Measurements from ENCODE around the gene PLEKHO2. TPM values are rescaled to one million over a fixed set of nuclear protein-coding genes. Genes with fewer than 3 reads are reported as not detected.

Gene PLEKHO2
- total and polyA plus RNA-seq, 2 donors (not counting 3 experiments of a cell fraction or from before 2014, with no cell fraction given), result 21.9 to 24.9 TPM

- no peak overlapping the region for H2AFZ ChIP-seq (ENCODE audit: low read depth, low read length)
- H3K9me1 ChIP-seq (replicated peaks; ENCODE audit: control insufficient read depth, extremely low read depth, insufficient read depth, low read length), result no peaks in the 10 kb centered on the region
- H3K9me3 ChIP-seq (replicated peaks; ENCODE audit: control insufficient read depth, insufficient read depth, low read length), result no peaks in the 10 kb centered on the region
- no peaks in the 10 kb centered on the region for H3K36me3 ChIP-seq (ENCODE audit: control insufficient read depth in 2 of 2, extremely low read depth in 1 of 2, insufficient read depth in 2 of 2, low read length in 2 of 2)
- no peaks in the 10 kb centered on the region for H4K20me1 ChIP-seq (replicated peaks; ENCODE audit: control insufficient read depth, extremely low read depth, insufficient read depth, low read length)
- DNase-seq (ENCODE audit: low read depth, low spot score) (no peak), FAIRE-seq (no peak)
- BruUV-seq (replicated peaks), result no TSS peak
- H3K4me2 ChIP-seq (ENCODE audit: insufficient read depth, low read length), result no peak overlapping the region
- no peak overlapping the region for H3K27ac ChIP-seq (ENCODE audit: insufficient read depth, low read depth, low read length)
- H3K79me2 ChIP-seq (ENCODE audit: control insufficient read depth, insufficient read depth, low read length), result no peaks in the 10 kb centered on the region
- no peak overlapping the region for H3K4me3 ChIP-seq (replicated peaks in 1 of 3; ENCODE audit: insufficient read depth in 1 of 3, low read depth in 1 of 3, low read length in 3 of 3)
- dilution Hi-C loops (cut with MboI; ENCODE audit: extremely low pct_ligation_motif_present, low sequenced_read_pairs), result no loop called here
- H3K9ac ChIP-seq (replicated peaks; ENCODE audit: extremely low read depth, insufficient read depth, low read length), result no peak overlapping the region
- CTCF ChIA-PET, result interaction anchor here (1.2 to 2.3 kb wide), 3 partner anchors 12 to 76 kb away, joined by 3 to 10 read pairs (median 3); no protein-coding TSS in a partner anchor
- POLR2A ChIA-PET, result no interaction called here
- peaks cover 0 to 2% of the 10 kb centered on the region in 2 experiments for H3K27me3 ChIP-seq (ENCODE audit: control insufficient read depth in 2 of 2, insufficient read depth in 2 of 2, low read length in 2 of 2)
- no peak for TF ChIP-seq POLR2A (IDR thresholded peaks at IDR 0.05; ENCODE audit: low read depth, low read length)
- TF ChIP-seq JUN (IDR thresholded peaks at IDR 0.05; ENCODE audit: borderline replicate concordance, insufficient read depth, insufficient read length, low read depth), result no peak
- TF ChIP-seq POLR2AphosphoS5 (IDR thresholded peaks at IDR 0.05; ENCODE audit: insufficient read depth, low read depth, low read length), result no peak
- intact Hi-C loops (cut with micrococcal nuclease), result no loop called here
- H3K4me1 ChIP-seq (ENCODE audit: control insufficient read depth, extremely low read depth, insufficient read depth, low read length), result no peaks in the 10 kb centered on the region
Measured at GRCh38 chr15:64803526-64803925, 38.2 kb upstream of the PLEKHO2 start.

- no TSS peak for BruUV-seq (replicated peaks)
- no peaks in the 10 kb centered on the region for H3K9me3 ChIP-seq (replicated peaks; ENCODE audit: control insufficient read depth, insufficient read depth, low read length)
- no peak overlapping the region for H2AFZ ChIP-seq (ENCODE audit: low read depth, low read length)
- H3K27me3 ChIP-seq (ENCODE audit: control insufficient read depth in 2 of 2, insufficient read depth in 2 of 2, low read length in 2 of 2), result peaks cover 0 to 8% of the 10 kb centered on the region in 2 experiments
- H3K36me3 ChIP-seq (ENCODE audit: control insufficient read depth in 2 of 2, extremely low read depth in 1 of 2, insufficient read depth in 2 of 2, low read length in 2 of 2), result no peaks in the 10 kb centered on the region
- CTCF ChIA-PET, result interaction anchor here (1.3 to 2.3 kb wide), 3 partner anchors 11 to 76 kb away, joined by 3 to 10 read pairs (median 3); no protein-coding TSS in a partner anchor
- POLR2A ChIA-PET, result no interaction called here
- H3K79me2 ChIP-seq (ENCODE audit: control insufficient read depth, insufficient read depth, low read length), result no peaks in the 10 kb centered on the region
- TF ChIP-seq JUN (IDR thresholded peaks at IDR 0.05; ENCODE audit: borderline replicate concordance, insufficient read depth, insufficient read length, low read depth) (no peak), EZH2 (IDR thresholded peaks at IDR 0.05; ENCODE audit: borderline replicate concordance, low read depth, low read length, severe bottlenecking) (no peak)
- FAIRE-seq, result no peak
- no peak overlapping the region for H3K27ac ChIP-seq (ENCODE audit: insufficient read depth, low read depth, low read length)
- H3K4me3 ChIP-seq (replicated peaks in 1 of 3; ENCODE audit: insufficient read depth in 1 of 3, low read depth in 1 of 3, low read length in 3 of 3), result no peak overlapping the region
- no peaks in the 10 kb centered on the region for H3K9me1 ChIP-seq (replicated peaks; ENCODE audit: control insufficient read depth, extremely low read depth, insufficient read depth, low read length)
- dilution Hi-C loops (cut with MboI; ENCODE audit: extremely low pct_ligation_motif_present, low sequenced_read_pairs) (no loop called here), intact Hi-C loops (cut with micrococcal nuclease) (no loop called here)
- H4K20me1 ChIP-seq (replicated peaks; ENCODE audit: control insufficient read depth, extremely low read depth, insufficient read depth, low read length), result no peaks in the 10 kb centered on the region
- H3K9ac ChIP-seq (replicated peaks; ENCODE audit: extremely low read depth, insufficient read depth, low read length), result no peak overlapping the region
- DNase-seq (ENCODE audit: low read depth, low spot score), result no peak
- no peak overlapping the region for H3K4me2 ChIP-seq (ENCODE audit: insufficient read depth, low read length)
- no peaks in the 10 kb centered on the region for H3K4me1 ChIP-seq (ENCODE audit: control insufficient read depth, extremely low read depth, insufficient read depth, low read length)
Measured at GRCh38 chr15:64804619-64805018, 37.1 kb upstream of the PLEKHO2 start.
